ENCODE measurements around the gene PDE4D.

Gene PDE4D

GRCh38 chr5:59555596-59555995, 337.9 kb downstream of the PDE4D start:
- TF ChIP-seq, protein P1, sequence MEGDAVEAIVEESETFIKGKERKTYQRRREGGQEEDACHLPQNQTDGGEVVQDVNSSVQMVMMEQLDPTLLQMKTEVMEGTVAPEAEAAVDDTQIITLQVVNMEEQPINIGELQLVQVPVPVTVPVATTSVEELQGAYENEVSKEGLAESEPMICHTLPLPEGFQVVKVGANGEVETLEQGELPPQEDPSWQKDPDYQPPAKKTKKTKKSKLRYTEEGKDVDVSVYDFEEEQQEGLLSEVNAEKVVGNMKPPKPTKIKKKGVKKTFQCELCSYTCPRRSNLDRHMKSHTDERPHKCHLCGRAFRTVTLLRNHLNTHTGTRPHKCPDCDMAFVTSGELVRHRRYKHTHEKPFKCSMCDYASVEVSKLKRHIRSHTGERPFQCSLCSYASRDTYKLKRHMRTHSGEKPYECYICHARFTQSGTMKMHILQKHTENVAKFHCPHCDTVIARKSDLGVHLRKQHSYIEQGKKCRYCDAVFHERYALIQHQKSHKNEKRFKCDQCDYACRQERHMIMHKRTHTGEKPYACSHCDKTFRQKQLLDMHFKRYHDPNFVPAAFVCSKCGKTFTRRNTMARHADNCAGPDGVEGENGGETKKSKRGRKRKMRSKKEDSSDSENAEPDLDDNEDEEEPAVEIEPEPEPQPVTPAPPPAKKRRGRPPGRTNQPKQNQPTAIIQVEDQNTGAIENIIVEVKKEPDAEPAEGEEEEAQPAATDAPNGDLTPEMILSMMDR (conservative IDR thresholded peaks at IDR 0.05; ENCODE audit: control insufficient read depth, insufficient read depth, low read depth, low read length), result no peak
- H3K4me3 ChIP-seq (ENCODE audit: control insufficient read depth, low read depth, low read length), result no peak overlapping the region
- no peak for DNase-seq (ENCODE audit: low read depth)

DNA sequence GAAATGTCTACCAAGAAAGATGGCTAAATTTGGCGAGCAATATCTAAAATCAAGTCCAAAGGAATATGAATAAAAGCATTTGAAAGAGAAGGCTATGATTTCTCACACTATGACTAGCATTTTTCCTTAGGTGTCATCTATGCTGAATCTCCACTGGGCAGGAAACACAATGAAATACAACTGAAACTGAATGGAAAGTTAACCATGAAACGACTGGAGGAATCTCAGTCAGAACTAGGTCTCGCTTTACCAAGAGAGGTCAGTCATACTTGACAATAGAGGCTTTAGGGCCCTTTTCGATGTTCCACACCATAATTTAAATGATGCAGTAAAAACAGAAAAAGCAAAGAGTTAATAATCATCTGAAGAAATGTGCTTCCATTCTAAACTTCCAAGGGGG, 339.0 kb downstream of the PDE4D start:
- TF ChIP-seq, protein P1 (conservative IDR thresholded peaks at IDR 0.05; ENCODE audit: control insufficient read depth, insufficient read depth, low read depth, low read length), result no peak
- DNase-seq (ENCODE audit: low read depth), result no peak
- no peak overlapping the region for H3K4me3 ChIP-seq (ENCODE audit: control insufficient read depth, low read depth, low read length)

DNA sequence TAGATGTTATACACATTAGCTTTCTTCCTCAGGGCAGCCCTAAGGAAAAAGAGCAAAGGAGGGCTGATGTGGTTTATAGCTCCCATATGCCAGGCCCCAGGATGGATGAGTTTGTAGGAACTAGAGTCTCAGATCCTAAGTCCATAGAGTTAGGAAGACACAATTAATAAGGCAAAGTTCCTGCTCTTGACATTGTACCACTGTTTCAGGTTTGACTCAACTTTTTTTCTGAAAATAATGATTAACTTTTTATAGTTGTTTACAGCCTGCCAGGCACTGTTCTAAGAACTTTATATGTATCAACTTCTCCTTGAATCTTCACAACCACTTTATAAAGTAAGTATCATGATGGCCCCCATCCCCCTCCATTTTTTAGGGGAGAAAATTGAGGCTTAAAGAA, 339.5 kb downstream of the PDE4D start:
- TF ChIP-seq, protein P1 (conservative IDR thresholded peaks at IDR 0.05; ENCODE audit: control insufficient read depth, insufficient read depth, low read depth, low read length), result no peak
- no peak for DNase-seq (ENCODE audit: low read depth)
- H3K4me3 ChIP-seq (ENCODE audit: control insufficient read depth, low read depth, low read length), result no peak overlapping the region

DNA sequence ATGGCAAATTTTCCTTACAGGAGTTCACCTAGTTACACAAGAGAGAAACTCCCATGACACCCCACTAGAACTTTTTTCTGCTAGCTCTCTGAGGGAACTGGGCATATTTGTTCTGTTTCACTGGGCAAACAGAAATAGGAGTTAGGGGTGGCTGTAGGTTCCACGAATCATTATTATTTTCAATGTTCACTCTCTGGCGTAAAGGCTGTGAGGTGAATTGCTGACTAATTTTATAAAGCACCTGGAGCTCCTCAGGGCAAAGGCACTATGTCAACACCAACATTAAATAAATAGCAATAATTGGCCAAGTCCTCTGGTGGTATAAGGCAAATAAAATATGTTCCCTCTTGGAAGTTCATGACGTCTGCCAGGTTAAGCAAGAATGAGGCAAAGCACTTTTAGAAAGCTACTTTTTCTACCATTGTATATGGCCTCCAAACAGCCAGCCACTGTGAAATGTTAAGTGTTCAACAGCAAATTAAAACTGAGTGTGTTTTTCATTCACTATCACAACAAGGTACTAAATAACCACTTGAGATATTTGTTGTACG, 344.6 kb downstream of the PDE4D start:
- H3K4me3 ChIP-seq (ENCODE audit: control insufficient read depth, low read depth, low read length), result no peak overlapping the region
- DNase-seq (ENCODE audit: low read depth), result no peak
- TF ChIP-seq, protein P1 (conservative IDR thresholded peaks at IDR 0.05; ENCODE audit: control insufficient read depth, insufficient read depth, low read depth, low read length), result no peak

- TF ChIP-seq, protein P1 (conservative IDR thresholded peaks at IDR 0.05; ENCODE audit: control insufficient read depth, insufficient read depth, low read depth, low read length), result no peak
- no peak for DNase-seq (ENCODE audit: low read depth)
- no peak overlapping the region for H3K4me3 ChIP-seq (ENCODE audit: control insufficient read depth, low read depth, low read length)
These were observed 345.8 kb downstream of the PDE4D start for GRCh38 chr5:59547731-59548130.

DNA sequence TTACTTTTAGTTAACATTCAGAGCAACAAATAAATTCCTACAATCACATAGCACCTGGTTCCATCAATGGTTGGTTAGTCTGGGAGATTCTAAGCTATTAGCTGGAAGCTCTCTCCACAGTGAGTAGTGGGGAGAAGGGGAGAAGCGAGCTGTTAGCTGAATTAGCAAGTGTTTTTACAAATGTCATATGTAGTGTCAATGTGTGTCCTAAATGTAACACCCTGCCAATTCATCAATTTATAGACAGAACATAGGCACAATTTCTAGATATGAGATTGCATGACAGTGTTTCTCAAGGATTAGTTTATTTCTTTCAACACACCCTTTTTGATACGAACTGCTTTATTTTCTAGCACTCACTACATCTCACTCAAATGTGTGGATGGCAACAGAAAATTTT, 349.0 kb downstream of the PDE4D start:
- H3K4me3 ChIP-seq (ENCODE audit: control insufficient read depth, low read depth, low read length), result no peak overlapping the region
- no peak for DNase-seq (ENCODE audit: low read depth)
- TF ChIP-seq, protein P1 (conservative IDR thresholded peaks at IDR 0.05; ENCODE audit: control insufficient read depth, insufficient read depth, low read depth, low read length), result no peak
